ENCODE data around the gene MYPOP. TPM values are rescaled to one million over a fixed set of nuclear protein-coding genes. Genes with fewer than 3 reads are reported as not detected.
A peak's percentile ranks its signal among the peaks of the same experiment; 100 is the strongest.

Gene MYPOP
- total and polyA plus RNA-seq, 2 of the 13 experiments (the other 11 are each of a cell fraction or from before 2014, with no cell fraction given) = 2.3 to 2.7 TPM

DNA sequence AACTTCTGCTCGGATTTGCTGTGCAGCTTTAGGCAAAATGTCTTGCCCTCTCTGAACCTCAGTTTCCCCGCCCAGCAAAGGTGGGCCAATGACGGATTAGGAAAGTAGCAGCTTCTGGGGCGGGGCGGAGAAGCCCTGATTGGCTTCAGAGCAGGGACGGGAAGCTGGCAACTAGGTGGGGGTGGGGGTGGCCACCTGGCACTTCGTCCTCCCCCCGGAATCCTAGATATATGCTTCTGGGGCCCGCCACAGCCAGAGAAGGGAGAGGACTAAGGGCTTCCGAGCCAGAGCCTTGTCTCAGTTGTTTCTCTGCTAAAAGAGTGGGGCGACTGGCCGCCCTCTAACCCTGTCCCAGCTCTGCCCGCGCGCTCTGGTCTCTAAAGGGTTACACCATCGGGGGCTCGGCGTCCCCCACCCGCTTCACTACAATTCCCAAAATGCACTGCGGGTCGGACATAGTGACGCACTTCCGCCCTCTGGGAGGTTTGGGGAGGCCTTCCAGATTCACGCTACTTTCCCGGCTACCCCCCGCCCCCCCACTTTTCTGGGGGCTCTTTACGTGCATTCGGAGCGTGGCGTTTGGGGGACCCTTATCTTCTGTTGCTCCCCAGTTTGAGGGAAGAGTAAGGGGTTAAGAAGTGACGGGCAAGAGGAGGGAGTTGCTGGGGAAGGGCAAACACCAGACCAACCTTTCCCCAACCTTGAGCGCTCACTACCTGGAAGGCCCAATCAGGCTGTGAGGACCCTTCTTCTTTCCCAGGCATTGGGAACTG, 15.8 kb downstream of the MYPOP start (continued):
- TF ChIP-seq, protein P1, sequence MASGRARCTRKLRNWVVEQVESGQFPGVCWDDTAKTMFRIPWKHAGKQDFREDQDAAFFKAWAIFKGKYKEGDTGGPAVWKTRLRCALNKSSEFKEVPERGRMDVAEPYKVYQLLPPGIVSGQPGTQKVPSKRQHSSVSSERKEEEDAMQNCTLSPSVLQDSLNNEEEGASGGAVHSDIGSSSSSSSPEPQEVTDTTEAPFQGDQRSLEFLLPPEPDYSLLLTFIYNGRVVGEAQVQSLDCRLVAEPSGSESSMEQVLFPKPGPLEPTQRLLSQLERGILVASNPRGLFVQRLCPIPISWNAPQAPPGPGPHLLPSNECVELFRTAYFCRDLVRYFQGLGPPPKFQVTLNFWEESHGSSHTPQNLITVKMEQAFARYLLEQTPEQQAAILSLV (CRISPR knock-in tag; IDR thresholded peaks at IDR 0.05; ENCODE audit: borderline replicate concordance) = no peak
- TF ChIP-seq, protein P2, sequence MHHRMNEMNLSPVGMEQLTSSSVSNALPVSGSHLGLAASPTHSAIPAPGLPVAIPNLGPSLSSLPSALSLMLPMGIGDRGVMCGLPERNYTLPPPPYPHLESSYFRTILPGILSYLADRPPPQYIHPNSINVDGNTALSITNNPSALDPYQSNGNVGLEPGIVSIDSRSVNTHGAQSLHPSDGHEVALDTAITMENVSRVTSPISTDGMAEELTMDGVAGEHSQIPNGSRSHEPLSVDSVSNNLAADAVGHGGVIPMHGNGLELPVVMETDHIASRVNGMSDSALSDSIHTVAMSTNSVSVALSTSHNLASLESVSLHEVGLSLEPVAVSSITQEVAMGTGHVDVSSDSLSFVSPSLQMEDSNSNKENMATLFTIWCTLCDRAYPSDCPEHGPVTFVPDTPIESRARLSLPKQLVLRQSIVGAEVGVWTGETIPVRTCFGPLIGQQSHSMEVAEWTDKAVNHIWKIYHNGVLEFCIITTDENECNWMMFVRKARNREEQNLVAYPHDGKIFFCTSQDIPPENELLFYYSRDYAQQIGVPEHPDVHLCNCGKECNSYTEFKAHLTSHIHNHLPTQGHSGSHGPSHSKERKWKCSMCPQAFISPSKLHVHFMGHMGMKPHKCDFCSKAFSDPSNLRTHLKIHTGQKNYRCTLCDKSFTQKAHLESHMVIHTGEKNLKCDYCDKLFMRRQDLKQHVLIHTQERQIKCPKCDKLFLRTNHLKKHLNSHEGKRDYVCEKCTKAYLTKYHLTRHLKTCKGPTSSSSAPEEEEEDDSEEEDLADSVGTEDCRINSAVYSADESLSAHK (CRISPR knock-in tag; IDR thresholded peaks at IDR 0.05; ENCODE audit: borderline replicate concordance) = no peak
- TF ChIP-seq, protein P3, sequence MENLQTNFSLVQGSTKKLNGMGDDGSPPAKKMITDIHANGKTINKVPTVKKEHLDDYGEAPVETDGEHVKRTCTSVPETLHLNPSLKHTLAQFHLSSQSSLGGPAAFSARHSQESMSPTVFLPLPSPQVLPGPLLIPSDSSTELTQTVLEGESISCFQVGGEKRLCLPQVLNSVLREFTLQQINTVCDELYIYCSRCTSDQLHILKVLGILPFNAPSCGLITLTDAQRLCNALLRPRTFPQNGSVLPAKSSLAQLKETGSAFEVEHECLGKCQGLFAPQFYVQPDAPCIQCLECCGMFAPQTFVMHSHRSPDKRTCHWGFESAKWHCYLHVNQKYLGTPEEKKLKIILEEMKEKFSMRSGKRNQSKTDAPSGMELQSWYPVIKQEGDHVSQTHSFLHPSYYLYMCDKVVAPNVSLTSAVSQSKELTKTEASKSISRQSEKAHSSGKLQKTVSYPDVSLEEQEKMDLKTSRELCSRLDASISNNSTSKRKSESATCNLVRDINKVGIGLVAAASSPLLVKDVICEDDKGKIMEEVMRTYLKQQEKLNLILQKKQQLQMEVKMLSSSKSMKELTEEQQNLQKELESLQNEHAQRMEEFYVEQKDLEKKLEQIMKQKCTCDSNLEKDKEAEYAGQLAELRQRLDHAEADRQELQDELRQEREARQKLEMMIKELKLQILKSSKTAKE (CRISPR knock-in tag; IDR thresholded peaks at IDR 0.05; ENCODE audit: borderline replicate concordance) = no peak
- TF ChIP-seq REL (CRISPR knock-in tag; conservative IDR thresholded peaks at IDR 0.05) (no peak), TOPORS (CRISPR knock-in tag; IDR thresholded peaks at IDR 0.05) (no peak; the same call in 1 of the 2 replicates), SMAD9 (CRISPR knock-in tag; IDR thresholded peaks at IDR 0.05) (no peak), ZNF678 (CRISPR knock-in tag; IDR thresholded peaks at IDR 0.05) (0 out of 2 replicates have a peak, but pooled peaks have one; percentile 76), CHCHD3 (CRISPR knock-in tag; IDR thresholded peaks at IDR 0.05) (no peak), ZNF484 (CRISPR knock-in tag; IDR thresholded peaks at IDR 0.05; ENCODE audit: borderline replicate concordance, low read depth) (no peak), ZFP82 (CRISPR knock-in tag; IDR thresholded peaks at IDR 0.05; ENCODE audit: borderline replicate concordance) (no peak), ZNF282 (IDR thresholded peaks at IDR 0.05; ENCODE audit: partially characterized antibody) (no peak), ZNF431 (CRISPR knock-in tag; IDR thresholded peaks at IDR 0.05; ENCODE audit: borderline replicate concordance, low read depth) (no peak), ZNF337 (CRISPR knock-in tag; IDR thresholded peaks at IDR 0.05; ENCODE audit: borderline replicate concordance, low read depth) (no peak), ZNF550 (CRISPR knock-in tag; IDR thresholded peaks at IDR 0.05; ENCODE audit: borderline replicate concordance) (no peak), ISL2 (CRISPR knock-in tag; IDR thresholded peaks at IDR 0.05) (peak; percentile 58; the same call in 1 of the 2 replicates), MIXL1 (CRISPR knock-in tag; IDR thresholded peaks at IDR 0.05) (peak; percentile 43; the same call in 1 of the 2 replicates), ZNF20 (CRISPR knock-in tag; IDR thresholded peaks at IDR 0.05) (no peak), ATRX (CRISPR knock-in tag; IDR thresholded peaks at IDR 0.05; ENCODE audit: borderline replicate concordance) (no peak)
- TF ChIP-seq, protein P4, sequence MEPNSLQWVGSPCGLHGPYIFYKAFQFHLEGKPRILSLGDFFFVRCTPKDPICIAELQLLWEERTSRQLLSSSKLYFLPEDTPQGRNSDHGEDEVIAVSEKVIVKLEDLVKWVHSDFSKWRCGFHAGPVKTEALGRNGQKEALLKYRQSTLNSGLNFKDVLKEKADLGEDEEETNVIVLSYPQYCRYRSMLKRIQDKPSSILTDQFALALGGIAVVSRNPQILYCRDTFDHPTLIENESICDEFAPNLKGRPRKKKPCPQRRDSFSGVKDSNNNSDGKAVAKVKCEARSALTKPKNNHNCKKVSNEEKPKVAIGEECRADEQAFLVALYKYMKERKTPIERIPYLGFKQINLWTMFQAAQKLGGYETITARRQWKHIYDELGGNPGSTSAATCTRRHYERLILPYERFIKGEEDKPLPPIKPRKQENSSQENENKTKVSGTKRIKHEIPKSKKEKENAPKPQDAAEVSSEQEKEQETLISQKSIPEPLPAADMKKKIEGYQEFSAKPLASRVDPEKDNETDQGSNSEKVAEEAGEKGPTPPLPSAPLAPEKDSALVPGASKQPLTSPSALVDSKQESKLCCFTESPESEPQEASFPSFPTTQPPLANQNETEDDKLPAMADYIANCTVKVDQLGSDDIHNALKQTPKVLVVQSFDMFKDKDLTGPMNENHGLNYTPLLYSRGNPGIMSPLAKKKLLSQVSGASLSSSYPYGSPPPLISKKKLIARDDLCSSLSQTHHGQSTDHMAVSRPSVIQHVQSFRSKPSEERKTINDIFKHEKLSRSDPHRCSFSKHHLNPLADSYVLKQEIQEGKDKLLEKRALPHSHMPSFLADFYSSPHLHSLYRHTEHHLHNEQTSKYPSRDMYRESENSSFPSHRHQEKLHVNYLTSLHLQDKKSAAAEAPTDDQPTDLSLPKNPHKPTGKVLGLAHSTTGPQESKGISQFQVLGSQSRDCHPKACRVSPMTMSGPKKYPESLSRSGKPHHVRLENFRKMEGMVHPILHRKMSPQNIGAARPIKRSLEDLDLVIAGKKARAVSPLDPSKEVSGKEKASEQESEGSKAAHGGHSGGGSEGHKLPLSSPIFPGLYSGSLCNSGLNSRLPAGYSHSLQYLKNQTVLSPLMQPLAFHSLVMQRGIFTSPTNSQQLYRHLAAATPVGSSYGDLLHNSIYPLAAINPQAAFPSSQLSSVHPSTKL (CRISPR knock-in tag; IDR thresholded peaks at IDR 0.05) = no peak
